ENCODE results near the gene AOC1. TPM values are rescaled to one million over a fixed set of nuclear protein-coding genes. Genes with fewer than 3 reads are reported as not detected.

Gene AOC1
- total and polyA plus RNA-seq, 2 donors: 1.3 to 3.5 TPM

GRCh38 chr7:150897502-150898474 lies 45.5 kb downstream of the AOC1 start:
- Histone ChIP-seq H3K4me3 (ENCODE audit: low read length in 2 of 2) (no peak overlapping the region), H3K27ac (ENCODE audit: low read depth in 1 of 2, low read length in 1 of 2) (no peak overlapping the region), H3K4me1 (ENCODE audit: control insufficient read depth in 2 of 2, insufficient read depth in 2 of 2, low read length in 2 of 2) (peaks cover 0 to 3% of the 10 kb centered on the region in 2 donors), H3K9me3 (ENCODE audit: control insufficient read depth in 2 of 2, insufficient read depth in 1 of 2, low read length in 1 of 2) (no peaks in the 10 kb centered on the region), H3K27me3 (ENCODE audit: control insufficient read depth in 2 of 2, insufficient read depth in 1 of 2, low read length in 1 of 2) (peaks cover 5 to 59% of the 10 kb centered on the region in 2 donors), H3K36me3 (ENCODE audit: control insufficient read depth in 2 of 2, insufficient read depth in 2 of 2, low read length in 1 of 2) (no peaks in the 10 kb centered on the region)
- WGBS: 63% methylated on average over 22 of the region's 22 CpGs
- no peak for DNase-seq (ENCODE audit: low read depth in 6 of 9, low spot score in 9 of 9)

DNA sequence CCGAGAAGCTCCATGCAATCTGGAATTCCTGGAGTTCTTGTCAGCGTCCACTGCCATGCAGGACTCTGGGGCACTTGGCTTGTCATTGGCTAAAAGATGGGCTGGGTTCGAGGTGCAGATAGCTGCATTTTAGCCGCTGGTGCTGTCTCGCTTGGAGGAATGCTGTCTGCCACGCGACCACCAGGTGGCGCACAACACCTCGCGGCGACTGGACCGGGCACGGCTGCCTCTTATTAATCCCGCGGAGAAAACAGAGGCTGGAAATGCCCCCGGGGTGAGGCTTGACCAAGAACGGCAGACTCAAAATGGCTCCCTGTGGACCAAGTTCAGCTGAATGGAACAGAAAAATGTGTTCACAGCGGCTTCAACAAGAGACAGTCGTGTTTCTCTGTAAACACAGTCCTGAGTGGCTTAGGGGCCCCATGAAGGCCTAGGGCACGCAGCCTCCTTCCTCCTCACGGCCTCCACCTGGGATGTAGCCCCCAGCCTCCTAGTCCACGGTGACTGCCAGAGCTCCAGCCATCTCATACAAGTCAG lies 46.2 kb downstream of the AOC1 start:
- no peak overlapping the region for H3K27ac ChIP-seq (ENCODE audit: low read depth in 1 of 2, low read length in 1 of 2)
- 15% methylated on average over 22 of the region's 22 CpGs for WGBS
- peaks cover 5 to 62% of the 10 kb centered on the region in 2 donors for H3K27me3 ChIP-seq (ENCODE audit: control insufficient read depth in 2 of 2, insufficient read depth in 1 of 2, low read length in 1 of 2)
- no peaks in the 10 kb centered on the region for H3K36me3 ChIP-seq (ENCODE audit: control insufficient read depth in 2 of 2, insufficient read depth in 2 of 2, low read length in 1 of 2)
- no peaks in the 10 kb centered on the region for H3K9me3 ChIP-seq (ENCODE audit: control insufficient read depth in 2 of 2, insufficient read depth in 1 of 2, low read length in 1 of 2)
- no peak overlapping the region for H3K4me3 ChIP-seq (ENCODE audit: low read length in 2 of 2)
- H3K4me1 ChIP-seq (ENCODE audit: control insufficient read depth in 2 of 2, insufficient read depth in 2 of 2, low read length in 2 of 2): peaks cover 0 to 3% of the 10 kb centered on the region in 2 donors
- peak in 7 of 9 donors; percentile 19 to 73 (median 45) for DNase-seq (ENCODE audit: low read depth in 6 of 9, low spot score in 9 of 9)

- no peak for DNase-seq (ENCODE audit: low read depth in 6 of 9, low spot score in 9 of 9)
- Histone ChIP-seq H3K4me1 (ENCODE audit: control insufficient read depth in 2 of 2, insufficient read depth in 2 of 2, low read length in 2 of 2) (peaks cover 0 to 3% of the 10 kb centered on the region in 2 donors), H3K4me3 (ENCODE audit: low read length in 2 of 2) (no peak overlapping the region), H3K9me3 (ENCODE audit: control insufficient read depth in 2 of 2, insufficient read depth in 1 of 2, low read length in 1 of 2) (no peaks in the 10 kb centered on the region), H3K27me3 (ENCODE audit: control insufficient read depth in 2 of 2, insufficient read depth in 1 of 2, low read length in 1 of 2) (peaks cover 7 to 66% of the 10 kb centered on the region in 2 donors), H3K36me3 (ENCODE audit: control insufficient read depth in 2 of 2, insufficient read depth in 2 of 2, low read length in 1 of 2) (no peaks in the 10 kb centered on the region), H3K27ac (ENCODE audit: low read depth in 1 of 2, low read length in 1 of 2) (no peak overlapping the region)
- WGBS: 83% methylated on average over 8 of the region's 8 CpGs
Measured at GRCh38 chr7:150900675-150901074, 48.4 kb downstream of the AOC1 start.

GRCh38 chr7:150901160-150902035 lies 49.1 kb downstream of the AOC1 start:
- Histone ChIP-seq H3K9me3 (ENCODE audit: control insufficient read depth in 2 of 2, insufficient read depth in 1 of 2, low read length in 1 of 2) (no peaks in the 10 kb centered on the region), H3K27ac (ENCODE audit: low read depth in 1 of 2, low read length in 1 of 2) (no peak overlapping the region), H3K4me3 (ENCODE audit: low read length in 2 of 2) (no peak overlapping the region), H3K4me1 (ENCODE audit: control insufficient read depth in 2 of 2, insufficient read depth in 2 of 2, low read length in 2 of 2) (peaks cover 0 to 3% of the 10 kb centered on the region in 2 donors), H3K36me3 (ENCODE audit: control insufficient read depth in 2 of 2, insufficient read depth in 2 of 2, low read length in 1 of 2) (no peaks in the 10 kb centered on the region), H3K27me3 (ENCODE audit: control insufficient read depth in 2 of 2, insufficient read depth in 1 of 2, low read length in 1 of 2) (peaks cover 7 to 62% of the 10 kb centered on the region in 2 donors)
- DNase-seq (ENCODE audit: low read depth in 6 of 9, low spot score in 9 of 9): no peak
- 48% methylated on average over 15 of the region's 15 CpGs for WGBS

GRCh38 chr7:150902078-150903033 lies 50.0 kb downstream of the AOC1 start:
- WGBS: 95% methylated on average over 14 of the region's 14 CpGs

DNA sequence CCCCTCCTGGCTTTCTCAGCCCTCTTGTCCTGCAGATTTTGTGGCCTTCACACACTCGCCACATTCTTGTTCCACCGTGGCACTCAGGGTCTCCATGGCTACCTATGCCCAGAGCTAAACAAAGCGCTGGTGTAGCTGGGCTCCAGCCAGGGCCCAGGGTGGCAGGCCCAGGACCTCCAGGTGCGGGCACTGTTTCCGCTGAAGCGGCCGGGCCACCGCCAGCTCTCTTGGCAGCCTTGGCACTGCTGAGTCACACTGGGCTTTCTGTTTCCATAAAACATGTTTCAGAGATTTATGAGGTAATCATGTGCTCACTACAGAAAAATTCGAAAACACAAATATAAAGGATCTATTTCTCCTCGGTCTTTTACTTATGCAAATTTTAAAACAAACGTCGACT lies 51.3 kb downstream of the AOC1 start:
- Histone ChIP-seq H3K27ac (ENCODE audit: low read depth in 1 of 2, low read length in 1 of 2) (no peak overlapping the region), H3K4me3 (ENCODE audit: low read length in 2 of 2) (no peak overlapping the region), H3K9me3 (ENCODE audit: control insufficient read depth in 2 of 2, insufficient read depth in 1 of 2, low read length in 1 of 2) (no peaks in the 10 kb centered on the region), H3K4me1 (ENCODE audit: control insufficient read depth in 2 of 2, insufficient read depth in 2 of 2, low read length in 2 of 2) (peaks cover 0 to 2% of the 10 kb centered on the region in 2 donors), H3K36me3 (ENCODE audit: control insufficient read depth in 2 of 2, insufficient read depth in 2 of 2, low read length in 1 of 2) (no peaks in the 10 kb centered on the region), H3K27me3 (ENCODE audit: control insufficient read depth in 2 of 2, insufficient read depth in 1 of 2, low read length in 1 of 2) (peaks cover 2 to 41% of the 10 kb centered on the region in 2 donors)
- 13% methylated on average over 12 of the region's 12 CpGs for WGBS
- no peak for DNase-seq (ENCODE audit: low read depth in 6 of 9, low spot score in 9 of 9)

More at GRCh38 chr7:150902078-150903033, 50.0 kb downstream of the AOC1 start:
- H3K9me3 ChIP-seq (ENCODE audit: control insufficient read depth in 2 of 2, insufficient read depth in 1 of 2, low read length in 1 of 2): no peaks in the 10 kb centered on the region
- H3K36me3 ChIP-seq (ENCODE audit: control insufficient read depth in 2 of 2, insufficient read depth in 2 of 2, low read length in 1 of 2): no peaks in the 10 kb centered on the region
- DNase-seq (ENCODE audit: low read depth in 6 of 9, low spot score in 9 of 9): no peak
- H3K4me1 ChIP-seq (ENCODE audit: control insufficient read depth in 2 of 2, insufficient read depth in 2 of 2, low read length in 2 of 2): peaks cover 0 to 3% of the 10 kb centered on the region in 2 donors
- no peak overlapping the region for H3K4me3 ChIP-seq (ENCODE audit: low read length in 2 of 2)
- no peak overlapping the region for H3K27ac ChIP-seq (ENCODE audit: low read depth in 1 of 2, low read length in 1 of 2)
- H3K27me3 ChIP-seq (ENCODE audit: control insufficient read depth in 2 of 2, insufficient read depth in 1 of 2, low read length in 1 of 2): peaks cover 7 to 53% of the 10 kb centered on the region in 2 donors

GRCh38 chr7:150904011-150904909 lies 51.9 kb downstream of the AOC1 start:
- Histone ChIP-seq H3K36me3 (ENCODE audit: control insufficient read depth in 2 of 2, insufficient read depth in 2 of 2, low read length in 1 of 2) (no peaks in the 10 kb centered on the region), H3K27ac (ENCODE audit: low read depth in 1 of 2, low read length in 1 of 2) (no peak overlapping the region), H3K9me3 (ENCODE audit: control insufficient read depth in 2 of 2, insufficient read depth in 1 of 2, low read length in 1 of 2) (no peaks in the 10 kb centered on the region), H3K4me1 (ENCODE audit: control insufficient read depth in 2 of 2, insufficient read depth in 2 of 2, low read length in 2 of 2) (no peaks in the 10 kb centered on the region), H3K27me3 (ENCODE audit: control insufficient read depth in 2 of 2, insufficient read depth in 1 of 2, low read length in 1 of 2) (peaks cover 2 to 36% of the 10 kb centered on the region in 2 donors), H3K4me3 (ENCODE audit: low read length in 2 of 2) (no peak overlapping the region)
- DNase-seq (ENCODE audit: low read depth in 6 of 9, low spot score in 9 of 9): no peak
- WGBS: 39% methylated on average over 6 of the region's 6 CpGs
